ENCODE results near the gene OR2Y1. TPM values are rescaled to one million over a fixed set of nuclear protein-coding genes. Genes with fewer than 3 reads are reported as not detected.
"Not testable (repeated sequence)": the region's sequence is repeated elsewhere in the genome, so short reads cannot be mapped to it uniquely, and the experiment has no call there.

OR2Y1 gene
- total RNA-seq: not detected
- long read RNA-seq, donor 1: 0 reads
- long read RNA-seq, donor 2: 0 reads

- intact Hi-C loops (cut with DNase I): no loop called here
- no peak for DNase-seq (ENCODE audit: low spot score)
Observed at GRCh38 chr5:180739958-180740357, at the start of gene OR2Y1. Gene OR2Y1, minus strand, starts transcription at chr5:180740058. Its CDS starts 0 bp downstream, at chr5:180740058.

DNA sequence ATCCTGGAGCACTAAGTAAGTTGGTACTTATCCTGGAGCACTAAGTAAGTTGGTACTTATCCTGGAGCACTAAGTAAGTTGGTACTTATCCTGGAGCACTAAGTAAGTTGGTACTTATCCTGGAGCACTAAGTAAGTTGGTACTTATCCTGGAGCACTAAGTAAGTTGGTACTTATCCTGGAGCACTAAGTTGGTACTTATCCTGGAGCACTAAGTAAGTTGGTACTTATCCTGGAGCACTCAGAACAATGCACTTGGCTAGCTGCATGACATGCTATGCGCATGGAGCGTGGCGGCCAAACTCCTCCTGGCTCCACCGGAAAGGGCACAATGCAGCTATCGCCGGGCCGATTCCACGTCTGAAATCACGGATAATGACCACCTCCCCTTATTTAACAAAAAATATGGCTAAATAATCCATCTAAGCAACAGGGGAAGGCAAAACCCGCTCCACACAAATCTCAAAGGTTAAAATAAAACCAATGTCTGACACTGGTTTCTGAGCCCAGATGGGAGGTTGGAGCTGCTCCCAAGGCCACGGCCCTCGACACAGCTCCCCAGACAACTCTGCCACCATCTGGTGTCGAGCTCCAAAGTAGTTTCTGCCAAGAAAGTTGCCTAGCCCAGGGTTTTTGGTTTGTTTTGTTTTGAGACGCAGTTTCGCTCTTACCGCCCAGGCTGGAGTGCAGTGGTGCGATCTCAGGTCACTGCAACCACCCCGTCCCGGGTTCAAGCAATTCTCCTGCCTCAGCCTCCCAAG lies 49.0 kb upstream of the OR2Y1 start:
- intact Hi-C loops (cut with DNase I): loop anchor here (10.0 kb wide), 3 partner anchors 46 to 366 kb away; partner anchors contain the start of gene ZFP62 (in 1 of the 2)
- not testable (repeated sequence) for DNase-seq (ENCODE audit: low spot score)

GRCh38 chr5:180787711-180788431 lies 48.0 kb upstream of the OR2Y1 start:
- DNase-seq (ENCODE audit: low spot score): peak; percentile 64
- intact Hi-C loops (cut with DNase I): loop anchor here (10.0 kb wide), 3 partner anchors 47 to 367 kb away; partner anchors contain the start of gene ZFP62 (in 1 of the 2)

DNA sequence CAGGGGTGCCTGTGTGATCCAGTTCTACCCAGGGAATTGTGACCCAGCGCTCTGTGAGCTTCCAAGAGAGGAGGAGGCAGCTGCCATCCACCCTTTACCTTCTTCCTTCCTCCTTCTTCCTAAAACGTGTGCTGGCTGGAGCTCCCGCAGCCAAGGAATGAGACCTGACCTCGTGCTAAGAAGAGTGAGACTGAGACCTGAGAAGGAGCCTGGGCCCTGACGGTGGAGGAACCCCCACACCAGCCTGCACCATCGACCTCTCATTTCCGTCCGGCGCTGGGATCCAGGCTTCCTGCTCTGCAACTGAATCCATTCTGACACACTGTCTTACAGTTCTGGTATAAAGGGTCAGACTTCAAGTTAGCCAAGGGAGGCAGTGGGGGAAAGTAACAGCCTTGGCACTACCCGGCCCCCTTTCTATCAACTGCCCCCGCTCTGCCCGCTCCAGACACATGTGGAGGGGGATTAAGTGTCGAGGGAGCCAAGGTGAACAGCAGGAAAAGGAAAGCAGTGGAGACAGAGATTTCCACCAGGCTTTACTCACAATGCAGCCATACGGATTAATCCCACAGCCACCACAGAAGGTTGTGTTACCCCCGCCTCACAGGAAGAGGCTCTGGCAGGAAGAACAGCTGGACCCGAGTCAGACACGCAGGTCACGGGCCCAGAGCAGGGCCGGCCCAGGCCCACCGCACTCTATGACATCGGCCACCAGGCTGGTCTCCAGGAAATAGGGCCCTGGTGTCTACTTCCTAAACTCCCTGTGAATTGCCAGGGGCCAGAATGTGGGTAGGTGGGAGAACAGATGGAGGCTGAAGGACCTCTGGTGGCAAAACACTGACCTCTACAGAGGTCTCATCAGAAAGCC lies 46.9 kb upstream of the OR2Y1 start:
- intact Hi-C loops (cut with DNase I): loop anchor here (10.0 kb wide), 3 partner anchors 48 to 368 kb away; partner anchors contain the start of gene ZFP62 (in 1 of the 2)
- peak; percentile 81 for DNase-seq (ENCODE audit: low spot score)

DNA sequence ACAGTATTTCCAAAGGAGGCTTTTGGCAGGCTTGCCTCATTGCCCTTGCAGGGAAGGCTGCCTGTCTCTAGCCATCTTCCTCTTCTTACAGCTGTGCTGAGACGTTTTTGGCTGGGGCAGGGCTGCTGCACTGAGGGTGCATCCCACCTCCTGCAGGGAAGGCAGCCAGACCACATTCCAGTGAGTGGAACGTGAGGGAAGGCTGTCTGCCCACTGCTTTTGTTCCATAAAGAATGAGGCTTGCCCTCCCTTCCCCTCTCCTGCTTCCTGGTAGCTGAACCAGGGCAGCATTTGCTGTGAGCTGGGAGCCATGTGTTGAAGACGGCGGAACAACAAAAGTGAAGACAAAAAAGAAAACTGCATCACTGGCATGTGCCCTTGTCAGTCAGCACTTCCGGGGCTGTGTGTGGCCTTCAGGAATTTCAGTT lies 46.0 kb upstream of the OR2Y1 start:
- intact Hi-C loops (cut with DNase I): loop anchor here (10.0 kb wide), 3 partner anchors 49 to 369 kb away; partner anchors contain the start of gene ZFP62 (in 1 of the 2)

DNA sequence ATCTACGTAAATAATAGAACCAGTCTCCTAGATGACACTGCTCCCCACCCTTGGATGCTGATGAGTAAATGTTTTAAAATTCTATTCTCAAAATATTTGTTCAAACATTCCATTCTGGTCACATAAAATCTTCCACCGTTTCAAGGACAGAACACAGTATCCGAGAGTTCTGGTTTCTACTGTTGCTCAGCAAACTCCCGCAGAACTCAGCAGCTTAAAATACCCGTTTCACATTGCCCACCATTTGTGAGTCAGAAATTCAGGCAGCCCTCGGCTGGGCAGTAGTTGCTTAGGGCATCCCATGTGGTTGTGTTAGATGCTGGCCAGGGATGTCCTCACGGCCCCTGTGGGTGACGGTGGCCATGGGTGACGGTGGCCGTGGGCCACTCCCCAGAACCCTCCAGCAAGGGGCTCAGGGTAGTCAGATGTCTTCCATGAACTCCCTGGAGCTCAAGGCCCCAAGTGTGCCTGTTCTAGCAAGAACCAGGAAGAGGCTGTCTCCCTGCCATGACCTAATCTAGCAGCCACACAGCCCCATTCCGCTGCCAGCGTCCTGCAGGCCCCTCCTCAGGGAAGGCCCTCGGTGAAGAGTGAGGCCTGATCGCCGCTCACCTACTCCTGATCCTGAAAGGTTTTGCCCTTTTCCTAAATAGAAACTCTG lies 45.4 kb upstream of the OR2Y1 start:
- peak; percentile 81 for DNase-seq (ENCODE audit: low spot score)
- intact Hi-C loops (cut with DNase I): loop anchor here (10.0 kb wide), 3 partner anchors 50 to 370 kb away; partner anchors contain the start of gene ZFP62 (in 1 of the 2)

More for the DNA sequence above, 46.0 kb upstream of the OR2Y1 start:
- peak; percentile 82 for DNase-seq (ENCODE audit: low spot score)

- DNase-seq (ENCODE audit: low spot score): peak; percentile 93
- intact Hi-C loops (cut with DNase I): loop anchor here (10.0 kb wide), 3 partner anchors 50 to 370 kb away; partner anchors contain the start of gene ZFP62 (in 1 of the 2)
Observed at GRCh38 chr5:180784497-180785097, 44.7 kb upstream of the OR2Y1 start.

- intact Hi-C loops (cut with DNase I): loop anchor here (10.0 kb wide), 3 partner anchors 51 to 371 kb away; partner anchors contain the start of gene ZFP62 (in 1 of the 2)
- no peak for DNase-seq (ENCODE audit: low spot score)
Observed at GRCh38 chr5:180783340-180784052, 43.6 kb upstream of the OR2Y1 start.

DNA sequence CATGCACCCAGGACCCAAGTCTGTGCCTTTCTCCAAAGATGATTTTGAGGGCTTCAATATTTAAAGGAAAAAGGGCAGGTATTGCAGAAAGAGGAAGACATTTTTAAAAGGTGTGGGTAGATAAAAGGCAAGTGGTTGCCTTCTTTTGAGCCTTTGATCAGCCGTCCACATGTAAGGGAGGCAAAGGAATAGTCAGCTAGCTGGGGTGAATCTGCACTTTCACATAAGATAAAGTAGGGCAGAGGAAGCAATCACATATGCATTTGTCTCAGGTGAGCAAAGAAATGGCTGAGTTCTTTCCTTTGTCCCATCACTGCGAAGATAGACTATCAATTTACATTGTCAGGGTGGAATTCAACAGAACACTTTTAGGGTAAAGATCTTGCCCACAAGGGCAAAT lies 42.9 kb upstream of the OR2Y1 start:
- intact Hi-C loops (cut with DNase I): loop anchor here (10.0 kb wide), 3 partner anchors 52 to 372 kb away; partner anchors contain the start of gene ZFP62 (in 1 of the 2)
- no peak for DNase-seq (ENCODE audit: low spot score)

GRCh38 chr5:180781900-180782326 lies 42.1 kb upstream of the OR2Y1 start:
- DNase-seq (ENCODE audit: low spot score): not testable (repeated sequence)
- intact Hi-C loops (cut with DNase I): loop anchor here (10.0 kb wide), 3 partner anchors 53 to 373 kb away; partner anchors contain the start of gene ZFP62 (in 1 of the 2)

- no peak for DNase-seq (ENCODE audit: low spot score)
- intact Hi-C loops (cut with DNase I): loop anchor here (10.0 kb wide), 3 partner anchors 55 to 375 kb away; partner anchors contain the start of gene ZFP62 (in 1 of the 2)
Observed at GRCh38 chr5:180779985-180780610, 40.2 kb upstream of the OR2Y1 start.

- DNase-seq (ENCODE audit: low spot score): no peak
- intact Hi-C loops (cut with DNase I): no loop called here
Observed at GRCh38 chr5:180777475-180777874, 37.6 kb upstream of the OR2Y1 start.

GRCh38 chr5:180776376-180776775 lies 36.5 kb upstream of the OR2Y1 start:
- no peak for DNase-seq (ENCODE audit: low spot score)
- intact Hi-C loops (cut with DNase I): no loop called here

DNA sequence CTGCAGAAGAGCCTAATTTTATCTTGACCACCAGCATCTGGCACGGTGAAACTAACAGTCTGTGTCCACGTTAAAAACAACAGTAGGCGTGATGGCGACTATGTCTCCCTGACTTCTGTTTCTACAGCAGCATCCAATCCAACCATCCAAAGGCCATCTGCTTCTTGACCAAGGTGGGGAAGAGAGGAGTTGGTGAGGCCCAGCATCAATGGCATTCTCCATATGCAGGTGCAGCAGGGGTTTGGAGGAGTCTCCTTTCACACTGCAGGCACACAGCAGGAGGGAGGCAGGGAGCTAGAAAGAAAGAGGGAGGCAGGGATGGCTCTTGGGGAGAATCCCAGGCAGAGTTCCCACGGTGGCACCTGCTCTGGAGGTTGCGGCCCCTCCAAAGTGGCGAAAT lies 35.8 kb upstream of the OR2Y1 start:
- DNase-seq (ENCODE audit: low spot score): no peak
- intact Hi-C loops (cut with DNase I): no loop called here

DNA sequence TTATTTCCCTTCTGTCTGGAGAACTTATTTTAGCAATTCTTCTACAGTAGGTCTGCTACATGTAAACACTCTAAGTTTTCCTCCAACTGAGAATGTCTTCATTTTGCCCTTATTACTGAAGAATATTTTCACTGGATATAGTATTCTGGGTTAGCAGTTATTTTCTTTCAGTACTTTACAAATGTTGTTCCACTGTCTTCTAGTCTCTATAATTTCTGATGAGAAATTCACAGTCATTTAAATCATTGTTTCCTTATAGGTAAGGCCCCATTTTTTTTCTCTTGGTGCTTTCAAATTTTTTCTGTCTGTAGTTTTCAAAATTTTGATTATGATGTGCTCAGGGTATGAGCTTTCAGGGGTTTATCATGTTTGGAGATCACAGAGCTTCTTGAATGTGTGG lies 32.0 kb upstream of the OR2Y1 start:
- intact Hi-C loops (cut with DNase I): no loop called here
- DNase-seq (ENCODE audit: low spot score): no peak

DNA sequence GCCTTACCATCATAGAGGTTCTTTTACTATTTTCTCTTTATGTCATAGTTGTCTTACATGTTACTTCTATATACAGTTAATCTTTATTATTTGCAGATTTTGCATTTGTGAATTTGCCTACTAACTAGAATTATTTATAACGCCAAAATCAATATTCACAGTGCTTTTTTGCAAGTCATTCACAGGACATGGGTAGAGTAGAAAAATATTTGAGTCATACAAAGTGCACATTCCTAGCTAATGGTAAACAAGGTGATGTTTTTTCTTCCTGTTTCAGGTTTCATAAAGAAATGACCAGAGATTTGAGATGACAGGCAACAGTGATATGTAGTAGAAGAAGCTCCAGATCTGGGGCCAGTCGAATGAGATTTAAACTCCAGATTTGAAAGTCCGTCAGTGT lies 30.0 kb upstream of the OR2Y1 start:
- DNase-seq (ENCODE audit: low spot score): no peak
- intact Hi-C loops (cut with DNase I): no loop called here

- intact Hi-C loops (cut with DNase I): no loop called here
- no peak for DNase-seq (ENCODE audit: low spot score)
Observed at GRCh38 chr5:180755601-180756000, 15.7 kb upstream of the OR2Y1 start.

Measured in posterior vena cava (tissue), 2 donors.